Neuronal stem cell (in vitro differentiated cells): Measurements from ENCODE around the gene TMA7.

Experiments used
- DNase-seq: peaks from one replicate; pipeline ENCODE4 v3.0.0-alpha.2; 2013; ENCODE audit warnings: low spot score
- H2AFZ ChIP-seq: one replicate; pipeline ENCODE4 v1.6.1; 2013; ENCODE audit warnings: mild to moderate bottlenecking, low read length, inconsistent platforms
- H2AK5ac ChIP-seq: 2 replicates; pipeline ENCODE4 v1.6.1; 2013; ENCODE audit warnings: low read depth, mild to moderate bottlenecking, inconsistent platforms, low read length, moderate library complexity, mixed read lengths
- H2BK120ac ChIP-seq: 2 replicates; pipeline ENCODE4 v1.6.1; 2013; ENCODE audit warnings: low read depth, mild to moderate bottlenecking, inconsistent platforms, low read length, moderate library complexity, mixed read lengths
- H2BK12ac ChIP-seq: one replicate; pipeline ENCODE4 v1.6.1; 2013; ENCODE audit warnings: low read length, inconsistent platforms
- H2BK15ac ChIP-seq: 2 replicates; pipeline ENCODE4 v1.6.1; 2013; ENCODE audit warnings: mild to moderate bottlenecking, low read length, inconsistent platforms, mixed read lengths
- H2BK5ac ChIP-seq: one replicate; pipeline ENCODE4 v1.6.1; 2013; ENCODE audit warnings: inconsistent platforms, mild to moderate bottlenecking, low read length, moderate library complexity
- H3K14ac ChIP-seq: one replicate; pipeline ENCODE4 v1.6.1; 2013; ENCODE audit warnings: low read length, inconsistent platforms
- H3K18ac ChIP-seq: 2 replicates; pipeline ENCODE4 v1.6.1; 2013; ENCODE audit warnings: low read length, inconsistent platforms
- H3K23ac ChIP-seq: 2 replicates; pipeline ENCODE4 v1.6.1; 2013; ENCODE audit warnings: low read depth, mild to moderate bottlenecking, mixed read lengths, low read length, inconsistent platforms; ENCODE audit not compliant: poor library complexity
- H3K27ac ChIP-seq: replicated peaks from 3 replicates; pipeline ENCODE4 v1.5.1; 2013; ENCODE audit warnings: low read length, inconsistent platforms
- H3K27me3 ChIP-seq, 3 experiments: 2 replicates each; pipeline ENCODE4 v1.6.1; 2013; ENCODE audit warnings: low read length in 3 of 3, mild to moderate bottlenecking in 2 of 3, inconsistent platforms in 1 of 3, low read depth in 1 of 3, mixed read lengths in 1 of 3, moderate library complexity in 1 of 3; ENCODE audit not compliant: control insufficient read depth in 3 of 3, insufficient read depth in 3 of 3
- H3K36me3 ChIP-seq, 2 donors: replicated peaks in 1 of 2; 2 replicates each; pipeline ENCODE4 v1.6.1; 2013; ENCODE audit warnings: low read length in 2 of 2; ENCODE audit not compliant: control insufficient read depth in 2 of 2, insufficient read depth in 2 of 2
- H3K4ac ChIP-seq: 2 replicates; pipeline ENCODE4 v1.6.1; 2013; ENCODE audit warnings: inconsistent platforms, mild to moderate bottlenecking, low read length, moderate library complexity
- H3K4me1 ChIP-seq, 2 donors: 1 replicate in 1 of 2; 2 replicates in 1 of 2; pipeline ENCODE4 v1.6.1; 2013; ENCODE audit warnings: low read length in 2 of 2, low read depth in 1 of 2; ENCODE audit not compliant: control insufficient read depth in 2 of 2, insufficient read depth in 1 of 2
- H3K4me2 ChIP-seq: one replicate; pipeline ENCODE4 v1.6.1; 2013; ENCODE audit warnings: mild to moderate bottlenecking, low read length, inconsistent platforms; ENCODE audit not compliant: insufficient read depth, poor library complexity, severe bottlenecking
- H3K4me3 ChIP-seq, 2 donors: 2 replicates each; pipeline ENCODE4 v1.5.1; 2013; ENCODE audit warnings: low read length in 2 of 2, mild to moderate bottlenecking in 2 of 2, inconsistent platforms in 1 of 2, moderate library complexity in 1 of 2
- H3K79me1 ChIP-seq: one replicate; pipeline ENCODE4 v1.6.1; 2013; ENCODE audit warnings: low read depth, mild to moderate bottlenecking, inconsistent platforms, low read length, moderate library complexity
- H3K9ac ChIP-seq: one replicate; pipeline ENCODE4 v1.6.1; 2013; ENCODE audit warnings: mild to moderate bottlenecking, low read depth, low read length, inconsistent platforms; ENCODE audit not compliant: poor library complexity
- H3K9me3 ChIP-seq, 2 donors: replicated peaks in 1 of 2; 2 replicates each; pipeline versions ENCODE3 to v1.6.1; 2013; ENCODE audit warnings: low read length in 2 of 2, mild to moderate bottlenecking in 2 of 2, inconsistent platforms in 1 of 2, low read depth in 1 of 2, mixed read lengths in 1 of 2, moderate library complexity in 1 of 2; ENCODE audit not compliant: control insufficient read depth in 2 of 2, insufficient read depth in 1 of 2
- H4K8ac ChIP-seq: one replicate; pipeline ENCODE4 v1.6.1; 2013; ENCODE audit warnings: low read depth, mild to moderate bottlenecking, inconsistent platforms, low read length, moderate library complexity
- H4K91ac ChIP-seq: one replicate; pipeline ENCODE4 v1.6.1; 2013; ENCODE audit warnings: low read length, low read depth, mild to moderate bottlenecking, inconsistent platforms; ENCODE audit not compliant: poor library complexity
- WGBS, 2 donors: extraction: QIAGEN DNeasy Blood & Tissue Kit; methylation state at CpG; one replicate each; pipeline ENCODE4 v1.1.7; 2013; ENCODE audit warnings: missing lambda C conversion rate in 2 of 2, mixed read lengths in 1 of 2; ENCODE audit not compliant: insufficient read length in 2 of 2, insufficient replicate concordance in 1 of 2; ENCODE audit errors: extremely low coverage in 2 of 2; 5-methylcytosine and 5-hydroxymethylcytosine counted together

TMA7 gene

DNA sequence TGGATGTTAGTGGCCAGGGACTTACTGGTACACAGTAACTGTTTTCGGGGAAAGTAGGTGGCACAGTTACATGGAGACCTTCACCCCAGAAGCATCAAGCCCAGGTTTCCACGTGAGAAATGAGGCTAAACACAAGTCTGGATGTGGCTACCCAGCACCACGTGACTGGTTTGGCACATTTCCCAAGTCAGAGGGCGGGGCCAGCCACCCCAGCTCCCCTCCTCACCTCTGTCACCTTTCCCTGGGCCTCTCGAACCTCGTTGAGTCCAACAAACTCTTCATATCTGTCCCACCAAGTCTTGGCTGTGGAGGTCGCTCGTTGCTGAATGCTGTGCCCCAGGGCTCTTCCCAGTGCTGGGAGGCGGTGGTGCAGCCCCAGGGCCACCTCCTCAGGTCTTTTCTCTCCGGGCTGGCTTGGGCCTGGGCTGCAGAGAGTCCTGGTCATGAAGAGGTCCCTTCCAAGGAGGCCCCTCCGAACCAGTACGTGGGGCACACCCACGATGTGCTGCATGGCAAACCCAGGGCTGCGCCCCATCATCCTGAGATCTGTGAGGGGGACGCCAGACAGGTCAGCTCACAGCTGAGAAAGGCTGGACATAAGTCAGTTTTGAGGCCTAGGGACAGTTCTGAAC, 5.3 kb upstream of the TMA7 start:
- no peak overlapping the region for H3K4me3 ChIP-seq
- no peak overlapping the region for H2BK120ac ChIP-seq
- H2BK5ac ChIP-seq = no peak overlapping the region
- no peaks in the 10 kb centered on the region for H3K27me3 ChIP-seq
- no peak overlapping the region for H2AFZ ChIP-seq
- H2BK12ac ChIP-seq = peak overlapping the region; percentile 41
- no peak overlapping the region for H4K91ac ChIP-seq
- H3K4me1 ChIP-seq = peaks cover 2 to 24% of the 10 kb centered on the region in 2 donors
- H3K4ac ChIP-seq = no peak overlapping the region
- peaks cover 16 to 38% of the 10 kb centered on the region in 2 donors for H3K36me3 ChIP-seq
- H4K8ac ChIP-seq = no peak overlapping the region
- peaks cover 7% of the 10 kb centered on the region for H3K79me1 ChIP-seq
- DNase-seq = no peak
- no peak overlapping the region for H3K4me2 ChIP-seq
- H3K14ac ChIP-seq = no peak overlapping the region
- WGBS, 2 donors = no CpG with 5 or more reads among the region's 15 CpGs
- H3K9ac ChIP-seq = peak overlapping the region; percentile 4
- no peaks in the 10 kb centered on the region for H3K9me3 ChIP-seq
- no peak overlapping the region for H3K23ac ChIP-seq
- no peak overlapping the region for H3K18ac ChIP-seq
- peak overlapping the region; percentile 32 for H2BK15ac ChIP-seq
- no peak overlapping the region for H2AK5ac ChIP-seq
- H3K27ac ChIP-seq = no peak overlapping the region

GRCh38 chr3:48435223-48435595, 4.8 kb upstream of the TMA7 start:
- Histone ChIP-seq H3K36me3 (peaks cover 16 to 38% of the 10 kb centered on the region in 2 donors), H3K4me1 (peaks cover under 1 to 23% of the 10 kb centered on the region in 2 donors), H2BK15ac (peak overlapping the region; percentile 32), H3K23ac (no peak overlapping the region), H2BK120ac (no peak overlapping the region), H4K8ac (no peak overlapping the region), H2AK5ac (no peak overlapping the region), H3K9me3 (no peaks in the 10 kb centered on the region), H3K14ac (no peak overlapping the region), H3K4ac (no peak overlapping the region), H3K4me3 (no peak overlapping the region), H2AFZ (no peak overlapping the region), H3K27me3 (no peaks in the 10 kb centered on the region), H3K27ac (no peak overlapping the region), H3K18ac (no peak overlapping the region), H2BK12ac (peak overlapping the region; percentile 19), H3K79me1 (peaks cover 8% of the 10 kb centered on the region), H3K9ac (no peak overlapping the region), H2BK5ac (no peak overlapping the region), H4K91ac (no peak overlapping the region), H3K4me2 (no peak overlapping the region)
- no CpG with 5 or more reads among the region's 4 CpGs for WGBS, 2 donors
- no peak for DNase-seq

GRCh38 chr3:48435774-48436476, 4.1 kb upstream of the TMA7 start:
- H3K23ac ChIP-seq = no peak overlapping the region
- no CpG with 5 or more reads among the region's 7 CpGs for WGBS, 2 donors

DNA sequence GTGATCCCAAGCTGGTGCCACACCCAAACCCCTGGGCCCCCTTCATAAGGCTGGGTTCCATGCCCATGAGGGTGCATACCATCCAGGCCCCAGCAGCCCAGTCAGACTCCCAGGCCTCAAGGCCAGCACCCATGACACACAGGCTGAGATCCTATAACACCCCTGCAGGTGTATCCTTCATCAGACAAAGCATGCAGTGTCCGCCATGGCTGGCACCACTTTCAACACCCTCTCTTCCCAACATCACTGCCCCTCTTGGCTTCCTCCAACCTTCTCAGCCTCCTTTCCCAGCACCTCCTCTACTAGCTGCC, 3.6 kb upstream of the TMA7 start:
- Histone ChIP-seq H3K18ac (no peak overlapping the region), H4K8ac (peak overlapping the region; percentile 55), H3K4me1 (peaks cover 2 to 15% of the 10 kb centered on the region in 2 donors), H3K4me3 (no peak overlapping the region), H2BK15ac (no peak overlapping the region), H3K23ac (no peak overlapping the region), H3K79me1 (peaks cover 7% of the 10 kb centered on the region), H2BK120ac (no peak overlapping the region), H3K4me2 (no peak overlapping the region), H2BK12ac (no peak overlapping the region), H3K4ac (no peak overlapping the region), H3K27me3 (no peaks in the 10 kb centered on the region), H4K91ac (no peak overlapping the region), H2BK5ac (no peak overlapping the region), H3K36me3 (peaks cover 16 to 38% of the 10 kb centered on the region in 2 donors), H3K14ac (no peak overlapping the region), H2AK5ac (no peak overlapping the region), H3K9ac (no peak overlapping the region), H3K27ac (no peak overlapping the region), H2AFZ (no peak overlapping the region), H3K9me3 (no peaks in the 10 kb centered on the region)
- no CpG with 5 or more reads among the region's 1 CpG for WGBS, 2 donors
- DNase-seq = no peak

More at GRCh38 chr3:48435774-48436476, 4.1 kb upstream of the TMA7 start:
- H2BK5ac ChIP-seq = no peak overlapping the region
- no peak overlapping the region for H3K9ac ChIP-seq
- no peak overlapping the region for H2BK12ac ChIP-seq
- peak; percentile 89 for DNase-seq
- H3K18ac ChIP-seq = no peak overlapping the region
- H3K4me2 ChIP-seq = no peak overlapping the region
- H3K36me3 ChIP-seq = peaks cover 16 to 38% of the 10 kb centered on the region in 2 donors
- H2AFZ ChIP-seq = no peak overlapping the region
- no peak overlapping the region for H3K4me3 ChIP-seq
- H3K27me3 ChIP-seq = no peaks in the 10 kb centered on the region
- no peak overlapping the region for H4K91ac ChIP-seq
- H4K8ac ChIP-seq = no peak overlapping the region
- no peak overlapping the region for H2BK120ac ChIP-seq
- no peak overlapping the region for H2BK15ac ChIP-seq
- peaks cover 7% of the 10 kb centered on the region for H3K79me1 ChIP-seq
- H3K4me1 ChIP-seq = peaks cover 0 to 16% of the 10 kb centered on the region in 2 donors
- H3K27ac ChIP-seq = no peak overlapping the region
- H2AK5ac ChIP-seq = no peak overlapping the region
- no peak overlapping the region for H3K4ac ChIP-seq
- no peaks in the 10 kb centered on the region for H3K9me3 ChIP-seq
- H3K14ac ChIP-seq = no peak overlapping the region
